PFSK-1 (cell line): ENCODE results near the gene VAT1L.

Experiments
- POLR2AphosphoS5 ChIP-seq: IDR thresholded peaks from 2 replicates; pipeline ENCODE4 v1.6.1; 2012; ENCODE audit warnings: low read depth, mild to moderate bottlenecking, control low read depth, low read length, moderate library complexity
- TAF1 ChIP-seq: IDR thresholded peaks from 2 replicates; pipeline ENCODE4 v1.6.1; 2012; ENCODE audit warnings: low read length, control low read depth, borderline replicate concordance; ENCODE audit not compliant: insufficient read depth
- TF ChIP-seq, protein P1 (sequence below), 2 experiments: IDR thresholded peaks; 2 replicates each; pipeline versions ENCODE4 v1.6.1 to v1.8.0; 2011 to 2012; ENCODE audit warnings: low read depth in 2 of 2, low read length in 2 of 2, control low read depth in 1 of 2, inconsistent platforms in 1 of 2, mild to moderate bottlenecking in 1 of 2, moderate library complexity in 1 of 2; ENCODE audit not compliant: insufficient read depth in 1 of 2

DNA sequence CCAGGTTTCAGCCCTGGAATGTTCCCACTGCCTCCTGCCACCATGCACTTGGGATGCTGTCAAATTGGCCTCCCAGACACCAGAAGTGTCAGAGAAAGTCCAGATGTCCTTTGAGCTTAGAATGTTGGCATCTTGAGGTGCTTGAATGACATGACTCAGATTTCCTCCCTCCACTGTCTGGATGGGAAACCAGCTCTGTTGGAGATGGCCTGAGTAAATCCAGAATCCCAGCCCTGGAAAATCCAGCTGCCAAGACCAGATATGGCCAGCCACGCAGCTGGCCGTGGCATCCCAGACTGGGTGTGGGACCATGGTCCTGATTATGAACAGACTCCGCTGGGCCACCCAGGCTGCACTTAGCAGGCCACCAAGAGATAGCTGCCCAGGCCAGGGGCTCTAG, 177.0 kb downstream of the VAT1L start:
- TF ChIP-seq, protein P1, sequence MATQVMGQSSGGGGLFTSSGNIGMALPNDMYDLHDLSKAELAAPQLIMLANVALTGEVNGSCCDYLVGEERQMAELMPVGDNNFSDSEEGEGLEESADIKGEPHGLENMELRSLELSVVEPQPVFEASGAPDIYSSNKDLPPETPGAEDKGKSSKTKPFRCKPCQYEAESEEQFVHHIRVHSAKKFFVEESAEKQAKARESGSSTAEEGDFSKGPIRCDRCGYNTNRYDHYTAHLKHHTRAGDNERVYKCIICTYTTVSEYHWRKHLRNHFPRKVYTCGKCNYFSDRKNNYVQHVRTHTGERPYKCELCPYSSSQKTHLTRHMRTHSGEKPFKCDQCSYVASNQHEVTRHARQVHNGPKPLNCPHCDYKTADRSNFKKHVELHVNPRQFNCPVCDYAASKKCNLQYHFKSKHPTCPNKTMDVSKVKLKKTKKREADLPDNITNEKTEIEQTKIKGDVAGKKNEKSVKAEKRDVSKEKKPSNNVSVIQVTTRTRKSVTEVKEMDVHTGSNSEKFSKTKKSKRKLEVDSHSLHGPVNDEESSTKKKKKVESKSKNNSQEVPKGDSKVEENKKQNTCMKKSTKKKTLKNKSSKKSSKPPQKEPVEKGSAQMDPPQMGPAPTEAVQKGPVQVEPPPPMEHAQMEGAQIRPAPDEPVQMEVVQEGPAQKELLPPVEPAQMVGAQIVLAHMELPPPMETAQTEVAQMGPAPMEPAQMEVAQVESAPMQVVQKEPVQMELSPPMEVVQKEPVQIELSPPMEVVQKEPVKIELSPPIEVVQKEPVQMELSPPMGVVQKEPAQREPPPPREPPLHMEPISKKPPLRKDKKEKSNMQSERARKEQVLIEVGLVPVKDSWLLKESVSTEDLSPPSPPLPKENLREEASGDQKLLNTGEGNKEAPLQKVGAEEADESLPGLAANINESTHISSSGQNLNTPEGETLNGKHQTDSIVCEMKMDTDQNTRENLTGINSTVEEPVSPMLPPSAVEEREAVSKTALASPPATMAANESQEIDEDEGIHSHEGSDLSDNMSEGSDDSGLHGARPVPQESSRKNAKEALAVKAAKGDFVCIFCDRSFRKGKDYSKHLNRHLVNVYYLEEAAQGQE (IDR thresholded peaks at IDR 0.05; ENCODE audit: insufficient read depth in 1 of 2, low read depth in 2 of 2, low read length in 2 of 2): no peak
- no peak for TF ChIP-seq POLR2AphosphoS5
- no peak for TF ChIP-seq TAF1
